Forelimb muscle (tissue), 1 donor: ENCODE data around the gene ACTA2. TPM values are rescaled to one million over a fixed set of nuclear protein-coding genes. Genes with fewer than 3 reads are reported as not detected.
A peak's percentile ranks its signal among the peaks of the same experiment; 100 is the strongest.

Source experiments
- DNase-seq: peaks from one replicate; pipeline ENCODE4 v3.0.0-alpha.2; 2013; ENCODE audit warnings: low read depth
- polyA plus RNA-seq: library from polyadenylated mRNA; unstranded; fragments of 120-200 nt; gene quantifications from one replicate; pipeline ENCODE4 v1.2.1, GENCODE V29; 2013; ENCODE audit not compliant: insufficient read length

ACTA2 gene
- polyA plus RNA-seq: 183 TPM

- no peak for DNase-seq
These were observed at the start of gene ACTA2 for GRCh38 chr10:88952647-88953111. TSS of gene ACTA2 (minus strand) at chr10:88952773. CDS start at chr10:88948930, 3,843 bp downstream.

- no peak for DNase-seq
These were observed 49.1 kb upstream of the ACTA2 start for GRCh38 chr10:89001729-89002072.

GRCh38 chr10:89001024-89001728 is 48.6 kb upstream of the ACTA2 start:
- no peak for DNase-seq

- peak; percentile 43 for DNase-seq
These were observed 47.1 kb upstream of the ACTA2 start for GRCh38 chr10:88999625-89000024.

GRCh38 chr10:88996927-88997326 is 44.4 kb upstream of the ACTA2 start:
- DNase-seq: no peak

GRCh38 chr10:88995156-88995876 is 42.7 kb upstream of the ACTA2 start:
- DNase-seq: no peak

- no peak for DNase-seq
These were observed 41.4 kb upstream of the ACTA2 start for GRCh38 chr10:88994019-88994418.

- DNase-seq: no peak
These were observed 40.5 kb upstream of the ACTA2 start for GRCh38 chr10:88992921-88993524.

- no peak for DNase-seq
These were observed 39.3 kb upstream of the ACTA2 start for GRCh38 chr10:88991899-88992320.

GRCh38 chr10:88991161-88991898 is 38.8 kb upstream of the ACTA2 start:
- no peak for DNase-seq

- no peak for DNase-seq
These were observed 38.0 kb upstream of the ACTA2 start, which contains the start of gene FAS for GRCh38 chr10:88990384-88991160. TSS of gene FAS (plus strand) at chr10:88990798. CDS start at chr10:88990877, 79 bp downstream.

- DNase-seq: no peak
These were observed 37.3 kb upstream of the ACTA2 start for GRCh38 chr10:88989824-88990383.

- no peak for DNase-seq
These were observed 36.9 kb upstream of the ACTA2 start for GRCh38 chr10:88989423-88989822.

- no peak for DNase-seq
These were observed 35.3 kb upstream of the ACTA2 start for GRCh38 chr10:88987840-88988239.

- DNase-seq: no peak
These were observed 34.7 kb upstream of the ACTA2 start for GRCh38 chr10:88987243-88987725.

- no peak for DNase-seq
These were observed 34.1 kb upstream of the ACTA2 start for GRCh38 chr10:88986549-88987242.

- no peak for DNase-seq
These were observed 32.0 kb upstream of the ACTA2 start for GRCh38 chr10:88984525-88984924.

- no peak for DNase-seq
These were observed 31.4 kb upstream of the ACTA2 start for GRCh38 chr10:88983939-88984338.

GRCh38 chr10:88983206-88983605 is 30.6 kb upstream of the ACTA2 start:
- no peak for DNase-seq

- DNase-seq: no peak
These were observed 29.8 kb upstream of the ACTA2 start for GRCh38 chr10:88982366-88982765.
